GM12878 (cell line): ENCODE results near the gene ATP5ME.

Source experiments
- CTCF ChIP-seq, 3 experiments: IDR thresholded peaks in 2 of 3; conservative IDR thresholded peaks in 1 of 3; 2 replicates each; pipeline ENCODE4 v1.5.1; 2011; ENCODE audit warnings: low read depth in 3 of 3, low read length in 3 of 3, mild to moderate bottlenecking in 3 of 3, control low read depth in 2 of 3, moderate library complexity in 2 of 3, inconsistent platforms in 1 of 3, mixed read lengths in 1 of 3; ENCODE audit not compliant: control insufficient read depth in 2 of 3, insufficient read depth in 1 of 3; ENCODE audit errors: extremely low read depth in 1 of 3
- EP300 ChIP-seq, 2 experiments: fragments of 150-350 bp in 1 of 2; IDR thresholded peaks; 2 replicates each; pipeline ENCODE4 v1.6.1; 2011 to 2012; ENCODE audit warnings: low read depth in 2 of 2, low read length in 2 of 2, borderline replicate concordance in 1 of 2, improper control_type of control experiment in 1 of 2, inconsistent platforms in 1 of 2; ENCODE audit not compliant: control insufficient read depth in 1 of 2
- RELA ChIP-seq: fragments of 450-650 bp; IDR thresholded peaks from 2 replicates; pipeline ENCODE4 v1.8.0; 2014; ENCODE audit warnings: borderline replicate concordance; ENCODE audit not compliant: partially characterized antibody

- TF ChIP-seq RELA (no peak), EP300 (IDR thresholded peaks at IDR 0.05; ENCODE audit: borderline replicate concordance in 1 of 2, control insufficient read depth in 1 of 2, low read depth in 2 of 2, low read length in 2 of 2) (no peak), CTCF (IDR thresholded peaks at IDR 0.05 in 2 of 3, conservative IDR thresholded peaks at IDR 0.05 in 1 of 3; ENCODE audit: control insufficient read depth in 2 of 3, extremely low read depth in 1 of 3, insufficient read depth in 1 of 3, low read depth in 3 of 3, low read length in 3 of 3) (no peak)
Observed at GRCh38 chr4:634599-634985, 39.5 kb downstream of the ATP5ME start.
